Activated naive CD4-positive, alpha-beta T cell treated with Interleukin-2 at 50 U/mL for 16 hours (primary cell): Measurements from ENCODE around the gene TRIM45.

Experiments
- DNase-seq: peaks from one replicate; pipeline ENCODE4 v3.0.0-alpha.2; 2020

Gene TRIM45

DNA sequence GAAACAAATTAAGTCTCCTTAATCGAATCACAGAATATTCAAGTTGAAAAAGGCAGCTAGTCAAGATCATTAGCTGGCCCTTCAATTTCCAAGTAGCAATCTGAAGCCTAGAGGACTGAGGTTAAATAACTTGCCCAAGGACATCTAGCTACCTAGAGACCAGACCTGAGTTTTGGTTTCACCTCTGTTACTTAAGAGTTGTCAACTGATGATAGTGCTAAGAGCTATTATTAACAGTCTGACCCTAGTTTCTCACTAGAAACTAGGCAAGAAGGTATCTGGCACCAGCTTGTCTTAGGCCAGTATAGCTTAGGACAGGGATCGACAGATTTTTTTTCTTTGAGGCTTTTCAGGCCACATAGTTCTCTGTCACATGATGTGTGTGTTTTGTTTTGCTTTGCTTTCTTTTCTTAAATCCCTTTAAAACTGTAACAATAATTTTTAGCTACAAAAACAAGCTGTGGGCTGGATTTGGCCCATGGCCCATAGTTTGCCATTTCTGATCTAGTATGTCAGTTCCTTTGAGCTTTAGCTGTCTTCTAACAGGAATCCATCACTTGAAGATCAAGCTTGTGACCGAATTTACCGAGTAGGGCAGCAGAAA is 23.2 kb downstream of the TRIM45 start:
- no peak for DNase-seq

DNA sequence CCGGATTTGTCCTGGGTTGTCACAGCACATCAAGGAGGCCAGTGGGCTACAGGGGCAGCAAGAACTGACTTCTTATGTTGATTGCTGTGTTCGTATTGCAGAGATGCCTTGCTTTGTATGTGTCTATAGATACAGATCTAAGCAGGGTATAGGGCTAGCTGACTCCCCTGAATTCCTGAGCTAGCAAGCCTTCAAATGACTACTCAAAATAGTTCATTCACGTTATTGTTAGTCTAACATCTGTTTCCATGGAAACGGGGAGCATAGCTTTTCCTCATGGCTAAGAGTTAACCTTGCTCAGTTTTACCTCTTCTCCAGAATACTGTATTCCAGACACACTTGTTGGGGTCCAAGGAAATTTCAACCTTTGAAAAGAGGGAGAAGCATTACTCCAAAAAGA is 24.1 kb downstream of the TRIM45 start:
- no peak for DNase-seq

GRCh38 chr1:117096951-117097408 is 24.6 kb downstream of the TRIM45 start:
- no peak for DNase-seq

GRCh38 chr1:117094841-117095604 is 26.5 kb downstream of the TRIM45 start:
- DNase-seq = no peak

DNA sequence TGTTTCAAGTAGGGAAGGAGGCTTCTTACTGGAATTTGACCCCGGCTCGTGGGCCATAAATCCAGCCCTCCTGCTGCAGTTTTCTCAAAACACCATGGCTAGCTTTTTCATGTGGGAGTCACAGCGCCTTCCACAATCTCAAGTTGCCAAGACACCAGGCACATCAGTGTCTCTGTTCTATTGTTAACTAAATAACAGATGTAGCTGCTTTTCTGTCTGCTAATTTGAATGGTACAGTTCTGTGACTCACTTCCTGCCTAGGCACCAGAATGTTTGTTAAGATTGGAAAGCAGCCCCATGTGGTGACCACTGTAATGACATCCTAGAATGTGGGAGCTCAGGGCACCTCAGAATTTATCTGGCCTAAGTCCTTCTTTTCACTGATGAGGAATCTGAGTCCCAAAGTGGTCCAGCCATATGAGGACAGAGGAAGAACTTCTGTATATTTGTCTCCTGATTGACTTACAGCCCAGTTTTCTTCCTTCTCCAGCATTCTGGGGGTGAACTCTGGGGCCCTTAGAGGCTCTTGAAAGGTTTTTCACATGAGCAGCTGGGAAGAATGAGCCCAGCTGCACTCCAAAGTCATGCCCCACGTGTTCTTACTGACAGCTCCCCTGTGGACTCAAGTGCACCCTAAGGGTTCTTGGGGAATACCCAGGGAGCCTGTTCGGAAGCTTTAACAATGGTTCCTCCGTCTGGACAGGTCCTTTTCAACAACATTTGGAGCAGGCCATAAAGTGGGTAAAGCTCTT is 27.5 kb downstream of the TRIM45 start:
- DNase-seq = peak; percentile 34

DNA sequence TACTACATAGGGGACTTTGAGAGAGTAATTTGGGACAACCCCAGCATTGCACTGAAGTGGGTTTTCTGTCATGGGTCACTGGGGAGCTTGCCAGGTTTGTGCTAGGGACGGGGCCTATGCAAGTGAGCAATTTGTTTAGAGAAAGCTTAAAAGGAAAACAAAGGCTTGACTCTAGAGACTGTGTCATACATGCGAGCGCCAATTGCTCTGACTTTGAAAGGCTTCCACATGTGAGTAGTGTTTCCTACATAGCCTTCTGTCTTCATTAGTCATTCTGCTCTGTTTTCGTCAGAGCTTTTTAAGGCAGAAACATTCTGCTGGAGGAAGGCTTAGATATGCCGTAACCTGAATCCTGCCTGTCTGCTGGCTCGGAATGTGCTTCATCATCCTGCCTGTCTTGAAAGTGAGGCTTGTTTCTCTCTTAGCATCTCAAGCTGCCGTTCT is 28.4 kb downstream of the TRIM45 start:
- no peak for DNase-seq

DNA sequence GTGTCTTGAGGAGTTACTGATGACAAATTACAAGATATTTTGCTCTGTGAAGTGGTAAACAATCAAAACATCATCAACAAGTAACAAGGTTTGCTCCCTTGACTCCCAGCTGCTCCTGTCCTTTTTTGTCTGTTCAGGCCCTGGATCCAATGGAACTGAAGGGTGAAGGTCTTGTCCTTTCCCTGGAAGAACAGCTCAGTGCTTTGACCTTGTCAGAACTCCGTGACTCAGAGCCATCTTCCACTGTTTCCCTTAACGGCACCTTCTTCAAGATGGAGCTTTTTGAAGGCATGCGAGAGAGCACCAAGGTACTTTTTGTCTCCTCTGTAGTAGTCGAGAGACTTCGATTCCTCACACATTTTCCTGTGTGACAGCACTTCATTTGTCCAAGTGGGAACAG is 29.0 kb downstream of the TRIM45 start:
- DNase-seq = no peak

GRCh38 chr1:117089996-117090395 is 31.6 kb downstream of the TRIM45 start:
- no peak for DNase-seq

DNA sequence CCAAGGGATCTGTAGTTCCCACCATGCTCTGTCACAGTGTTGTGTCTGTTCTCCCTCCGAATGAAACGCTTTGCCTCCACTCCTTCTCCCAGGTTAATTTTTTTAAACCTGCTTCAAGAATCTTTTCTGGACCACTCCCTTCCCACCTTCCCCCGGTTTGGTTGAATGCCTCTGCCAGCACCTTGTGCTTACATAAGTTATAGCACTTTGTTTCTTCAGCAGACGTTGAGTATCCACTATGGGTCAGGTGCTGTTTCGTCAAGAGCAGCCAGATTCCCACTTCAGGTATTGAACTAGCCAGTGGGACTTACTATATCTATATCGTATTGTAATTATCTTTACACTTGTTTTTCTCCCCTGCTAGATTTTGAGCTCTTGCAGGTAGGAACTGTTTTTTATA is 33.9 kb downstream of the TRIM45 start:
- DNase-seq = no peak

DNA sequence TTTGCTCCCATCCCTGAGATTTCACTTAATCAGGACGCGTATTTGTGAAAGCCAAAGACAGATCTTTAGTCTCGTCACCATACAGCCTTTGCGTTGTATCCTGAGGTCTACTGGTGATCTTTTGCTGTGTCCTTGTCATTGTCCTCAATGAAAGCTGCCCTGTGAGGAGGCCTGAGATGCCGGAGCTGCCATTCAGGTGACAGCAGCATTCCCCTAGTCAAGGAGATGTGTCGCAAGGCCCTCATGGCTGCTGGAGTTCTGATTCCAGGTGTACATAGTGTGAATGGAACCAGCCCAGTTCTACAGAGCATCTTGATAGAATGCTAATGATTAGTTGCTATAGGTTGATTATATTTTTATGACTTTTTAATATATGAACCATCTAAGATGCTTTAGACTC is 37.3 kb downstream of the TRIM45 start:
- no peak for DNase-seq

DNA sequence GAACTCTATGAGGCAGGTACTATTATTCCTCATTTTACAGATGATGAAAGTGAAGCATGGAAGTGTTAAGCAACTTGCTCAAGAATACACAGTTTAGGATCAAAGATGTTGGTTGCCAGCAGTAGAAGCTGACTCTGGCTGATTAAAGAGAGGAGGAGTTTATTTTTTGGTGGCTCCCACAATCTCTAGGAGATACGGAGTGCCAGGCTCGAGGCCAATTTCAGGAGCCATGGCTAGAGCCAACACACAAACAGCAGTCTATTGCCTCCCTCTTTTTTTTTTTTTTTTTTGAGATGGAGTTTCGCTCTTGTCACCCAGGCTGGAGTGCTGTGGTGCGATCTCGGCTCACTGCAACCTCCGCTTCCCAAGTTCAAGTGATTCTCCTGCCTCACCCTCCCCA is 41.8 kb downstream of the TRIM45 start:
- DNase-seq = no peak

GRCh38 chr1:117077267-117077666 is 44.3 kb downstream of the TRIM45 start:
- peak; percentile 63 for DNase-seq

- DNase-seq = no peak
Measured at GRCh38 chr1:117076648-117077047, 44.9 kb downstream of the TRIM45 start.

- no peak for DNase-seq
Measured at GRCh38 chr1:117070124-117070523, 51.4 kb downstream of the TRIM45 start.

GRCh38 chr1:117069220-117069844 is 52.2 kb downstream of the TRIM45 start:
- DNase-seq = no peak

DNA sequence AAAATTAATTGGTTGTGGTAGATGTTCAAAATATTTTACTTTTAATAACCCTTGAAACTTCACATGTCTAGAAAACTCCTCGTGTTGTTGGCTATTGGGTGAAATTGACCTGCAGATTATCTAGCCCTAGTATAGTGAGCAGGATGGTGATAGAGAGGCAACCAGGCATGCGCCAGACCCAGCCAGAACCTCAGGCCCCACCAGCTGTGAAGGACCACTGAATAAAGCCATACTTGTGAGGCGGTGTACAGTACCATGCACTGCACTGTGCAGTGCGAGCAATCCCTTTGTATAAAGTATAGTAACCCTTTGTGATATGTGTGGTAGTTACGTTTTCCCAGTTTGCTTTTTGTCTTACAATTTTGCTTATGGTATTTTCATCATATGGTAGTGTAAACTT is 53.0 kb downstream of the TRIM45 start:
- DNase-seq = no peak

- peak; percentile 47 for DNase-seq
Measured at GRCh38 chr1:117067533-117068370, 53.8 kb downstream of the TRIM45 start.

- no peak for DNase-seq
Measured at GRCh38 chr1:117066367-117066766, 55.2 kb downstream of the TRIM45 start.

DNA sequence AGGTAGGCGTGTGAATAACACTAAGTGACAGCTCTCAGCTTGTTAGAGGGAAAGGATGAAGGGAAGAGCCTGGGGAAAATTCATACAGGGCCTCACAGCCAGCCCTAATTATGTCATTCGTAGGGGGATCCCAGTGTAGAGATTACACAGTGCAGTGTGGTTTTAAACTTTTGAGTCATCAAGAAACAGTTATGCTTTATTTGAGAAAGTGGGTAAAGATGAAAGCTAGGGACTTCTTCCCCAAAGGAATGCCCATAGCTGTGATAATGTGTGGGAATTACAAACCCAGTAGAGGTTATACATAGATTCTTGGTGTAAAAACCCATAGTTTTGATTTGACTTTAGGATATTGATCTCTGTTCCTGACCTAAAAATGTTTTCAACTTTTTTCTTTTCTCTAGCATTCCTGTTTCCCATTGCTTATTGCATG is 59.5 kb downstream of the TRIM45 start:
- peak; percentile 37 for DNase-seq
